CD4-positive, CD25-positive, alpha-beta regulatory T cell (primary cell): ENCODE data around the gene LGI2. TPM values are rescaled to one million over a fixed set of nuclear protein-coding genes. Genes with fewer than 3 reads are reported as not detected.

ENCODE experiments used
- ATAC-seq, 2 donors: fragments of 150-1000 bp; cut with Tn5 transposase; one replicate each; pipeline ENCODE4 v1.10.0; 2021; ENCODE audit warnings: low read depth in 2 of 2, moderate number of reproducible peaks in 2 of 2, moderate library complexity in 1 of 2
- DNase-seq, 3 donors: peaks; one replicate each; pipeline versions ENCODE4 v3.0.0 to v3.0.0-alpha.2; 2012 to 2022; ENCODE audit warnings: mixed read lengths in 1 of 3
- H3K27ac ChIP-seq: one replicate; pipeline ENCODE4 v1.7.0; 2013; ENCODE audit warnings: mild to moderate bottlenecking, low read length; ENCODE audit not compliant: insufficient read depth, poor library complexity, severe bottlenecking
- H3K27me3 ChIP-seq: one replicate; pipeline ENCODE4 v1.7.0; 2013; ENCODE audit warnings: low read length; ENCODE audit not compliant: control insufficient read depth, insufficient read depth
- H3K36me3 ChIP-seq: one replicate; pipeline ENCODE4 v1.7.0; 2013; ENCODE audit warnings: mild to moderate bottlenecking, low read length, moderate library complexity; ENCODE audit not compliant: control insufficient read depth, insufficient read depth
- H3K4me1 ChIP-seq: 2 replicates; pipeline ENCODE4 v1.7.0; 2013; ENCODE audit warnings: mild to moderate bottlenecking, low read length; ENCODE audit not compliant: insufficient read depth, control insufficient read depth, poor library complexity, severe bottlenecking
- H3K4me3 ChIP-seq: one replicate; pipeline ENCODE4 v1.7.0; 2013; ENCODE audit warnings: low read depth, mild to moderate bottlenecking, low read length, moderate library complexity
- H3K9me3 ChIP-seq, 2 experiments: 1 replicate in 1 of 2; 2 replicates in 1 of 2; pipeline ENCODE4 v1.7.0; 2013; ENCODE audit warnings: low read length in 2 of 2, mild to moderate bottlenecking in 1 of 2, moderate library complexity in 1 of 2; ENCODE audit not compliant: control insufficient read depth in 2 of 2
- H3K27ac Mint-ChIP-seq, 3 donors: one replicate each; pipeline ENCODE4 v1.8.0; 2020 to 2022; ENCODE audit warnings: mild to moderate bottlenecking in 3 of 3, mixed read lengths in 3 of 3, moderate library complexity in 2 of 3
- H3K27me3 Mint-ChIP-seq: one replicate; pipeline ENCODE4 v1.8.0; 2022; ENCODE audit warnings: mild to moderate bottlenecking, mixed read lengths
- H3K36me3 Mint-ChIP-seq: one replicate; pipeline ENCODE4 v1.8.0; 2020; ENCODE audit warnings: mixed read lengths
- H3K4me1 Mint-ChIP-seq, 4 donors: one replicate each; pipeline ENCODE4 v1.8.0; 2020 to 2022; ENCODE audit warnings: mixed read lengths in 4 of 4, mild to moderate bottlenecking in 1 of 4
- H3K4me3 Mint-ChIP-seq, 4 donors: one replicate each; pipeline ENCODE4 v1.8.0; 2020 to 2022; ENCODE audit warnings: mild to moderate bottlenecking in 4 of 4, mixed read lengths in 4 of 4, moderate library complexity in 3 of 4
- H3K9me3 Mint-ChIP-seq, 7 donors: one replicate each; pipeline ENCODE4 v1.8.0; 2020 to 2022; ENCODE audit warnings: mixed read lengths in 7 of 7, mild to moderate bottlenecking in 3 of 7, moderate library complexity in 2 of 7
- polyA plus RNA-seq, 4 donors: library from polyadenylated mRNA; unstranded; fragments of 300-500 nt; fragmentation: Illumina TruSeq; gene quantifications; one replicate each; pipeline ENCODE4 v1.2.3, GENCODE V29; 2021
- total RNA-seq: library from RNA; stranded (reverse); gene quantifications from one replicate; pipeline ENCODE4 v1.2.3, GENCODE V29; 2022

The LGI2 gene
- total and polyA plus RNA-seq, 5 donors from 2014 or later = not detected

- Mint-ChIP-seq H3K4me1 (no peaks in the 10 kb centered on the region), H3K9me3 (peaks cover 0 to 10% (median 4%) of the 10 kb centered on the region in 7 donors), H3K27ac (no peak overlapping the region), H3K27me3 (no peaks in the 10 kb centered on the region), H3K36me3 (no peaks in the 10 kb centered on the region), H3K4me3 (no peak overlapping the region)
- Histone ChIP-seq H3K9me3 (peaks cover 0 to 6% of the 10 kb centered on the region in 2 experiments), H3K27me3 (no peaks in the 10 kb centered on the region), H3K27ac (no peak overlapping the region), H3K36me3 (no peaks in the 10 kb centered on the region), H3K4me3 (no peak overlapping the region), H3K4me1 (no peaks in the 10 kb centered on the region)
- DNase-seq = no peak
- no peak for ATAC-seq
These were observed 74.0 kb downstream of the LGI2 start for GRCh38 chr4:24956763-24957162.

- H3K27me3 Mint-ChIP-seq = no peaks in the 10 kb centered on the region
- Histone ChIP-seq H3K4me1 (no peaks in the 10 kb centered on the region), H3K27me3 (no peaks in the 10 kb centered on the region), H3K4me3 (no peak overlapping the region), H3K27ac (no peak overlapping the region), H3K36me3 (no peaks in the 10 kb centered on the region), H3K9me3 (peaks cover 0 to 6% of the 10 kb centered on the region in 2 experiments)
- H3K4me3 Mint-ChIP-seq = no peak overlapping the region
- no peaks in the 10 kb centered on the region for H3K36me3 Mint-ChIP-seq
- ATAC-seq (no peak), DNase-seq (no peak)
- no peaks in the 10 kb centered on the region for H3K4me1 Mint-ChIP-seq
- peaks cover 0 to 10% (median 3%) of the 10 kb centered on the region in 7 donors for H3K9me3 Mint-ChIP-seq
- no peak overlapping the region for H3K27ac Mint-ChIP-seq
These were observed 74.7 kb downstream of the LGI2 start for GRCh38 chr4:24956091-24956490.

- H3K4me3 ChIP-seq = no peak overlapping the region
- no peak overlapping the region for H3K27ac Mint-ChIP-seq
- H3K36me3 ChIP-seq = no peaks in the 10 kb centered on the region
These were observed 78.1 kb downstream of the LGI2 start for GRCh38 chr4:24952667-24953066.

DNA sequence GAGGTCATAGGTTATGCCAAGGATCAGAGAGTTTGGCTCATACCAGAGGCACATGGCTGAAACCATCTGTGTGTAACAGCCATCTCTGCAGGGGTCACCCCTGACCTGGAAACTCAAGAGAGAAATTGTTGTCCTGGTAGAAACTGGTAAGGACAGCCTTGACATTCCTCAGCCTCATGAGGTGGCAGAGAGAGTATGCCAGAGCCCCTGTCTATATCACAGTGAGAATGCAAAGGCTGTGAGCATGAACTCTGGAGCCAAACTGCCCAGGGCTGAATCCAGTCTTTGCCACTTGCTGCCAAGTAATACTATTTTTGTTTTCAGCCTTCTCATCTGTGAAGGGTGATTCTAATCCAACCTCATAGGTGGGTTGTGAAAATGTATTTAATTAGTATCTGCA is 80.8 kb downstream of the LGI2 start:
- ATAC-seq (no peak), DNase-seq (no peak)
- Mint-ChIP-seq H3K4me1 (no peaks in the 10 kb centered on the region), H3K4me3 (no peak overlapping the region), H3K9me3 (peaks cover 0 to 8% (median 2%) of the 10 kb centered on the region in 7 donors), H3K27ac (no peak overlapping the region), H3K36me3 (no peaks in the 10 kb centered on the region), H3K27me3 (no peaks in the 10 kb centered on the region)
- Histone ChIP-seq H3K4me3 (no peak overlapping the region), H3K36me3 (no peaks in the 10 kb centered on the region), H3K27me3 (no peaks in the 10 kb centered on the region), H3K9me3 (peaks cover 0 to 4% of the 10 kb centered on the region in 2 experiments), H3K27ac (no peak overlapping the region), H3K4me1 (no peaks in the 10 kb centered on the region)

More at GRCh38 chr4:24952667-24953066, 78.1 kb downstream of the LGI2 start:
- Histone ChIP-seq H3K9me3 (peaks cover 0 to 4% of the 10 kb centered on the region in 2 experiments), H3K27ac (no peak overlapping the region), H3K27me3 (no peaks in the 10 kb centered on the region), H3K4me1 (no peaks in the 10 kb centered on the region)
- H3K9me3 Mint-ChIP-seq = peaks cover 0 to 6% (median 3%) of the 10 kb centered on the region in 7 donors
- DNase-seq = no peak
- no peaks in the 10 kb centered on the region for H3K27me3 Mint-ChIP-seq
- no peak for ATAC-seq
- no peaks in the 10 kb centered on the region for H3K4me1 Mint-ChIP-seq
- H3K36me3 Mint-ChIP-seq = no peaks in the 10 kb centered on the region
- H3K4me3 Mint-ChIP-seq = no peak overlapping the region

Other genes starting within 250 kb of the LGI2 start
- gene SOD3, start 235.4 kb downstream of the LGI2 start, total RNA-seq = not detected
- not detected for gene SOD3, start 235.4 kb downstream of the LGI2 start, polyA plus RNA-seq
- not detected for gene CCDC149, start 117.9 kb downstream of the LGI2 start, total RNA-seq
- not detected for gene CCDC149, start 117.9 kb downstream of the LGI2 start, polyA plus RNA-seq
- 16.7 TPM for gene SEPSECS, start 129.5 kb upstream of the LGI2 start, total RNA-seq
- 1 to 10 TPM; 1.8 to 3.9 (median 3.2) TPM for gene SEPSECS, start 129.5 kb upstream of the LGI2 start, polyA plus RNA-seq
- 16.5 TPM for gene PI4K2B, start 203.1 kb upstream of the LGI2 start, total RNA-seq
- gene PI4K2B, start 203.1 kb upstream of the LGI2 start, polyA plus RNA-seq = 10 to 100 TPM; 12.1 to 19.0 (median 12.9) TPM